Retinal pigment epithelial cell (primary cell): ENCODE data around the gene RGS7BP.

ENCODE experiments used
- DNase-seq: peaks from one replicate; pipeline ENCODE4 v3.0.0-alpha.2; 2010; ENCODE audit warnings: low read depth
- H3K4me3 ChIP-seq: 2 replicates; pipeline ENCODE4 v1.5.1; 2011; ENCODE audit warnings: mild to moderate bottlenecking, low read length, control low read depth, moderate library complexity
- CTCF ChIP-seq: conservative IDR thresholded peaks from 2 replicates; pipeline ENCODE4 v1.5.1; 2011; ENCODE audit warnings: low read depth, low read length, control low read depth, inconsistent platforms

The RGS7BP gene

GRCh38 chr5:64599226-64599625 lies 93.4 kb downstream of the RGS7BP start:
- no peak for TF ChIP-seq CTCF
- no peak overlapping the region for H3K4me3 ChIP-seq
- DNase-seq = no peak

- TF ChIP-seq CTCF = no peak
- H3K4me3 ChIP-seq = no peak overlapping the region
- no peak for DNase-seq
Measured at GRCh38 chr5:64603676-64604075, 97.9 kb downstream of the RGS7BP start.

GRCh38 chr5:64606926-64607325 lies 101.1 kb downstream of the RGS7BP start:
- no peak for TF ChIP-seq CTCF
- DNase-seq = no peak
- H3K4me3 ChIP-seq = no peak overlapping the region

GRCh38 chr5:64612344-64612961 lies 106.6 kb downstream of the RGS7BP start:
- no peak overlapping the region for H3K4me3 ChIP-seq
- DNase-seq = peak; percentile 34
- peak; percentile 84 for TF ChIP-seq CTCF

GRCh38 chr5:64615895-64616294 lies 110.1 kb downstream of the RGS7BP start:
- no peak for DNase-seq
- no peak for TF ChIP-seq CTCF
- no peak overlapping the region for H3K4me3 ChIP-seq

- DNase-seq = no peak
- H3K4me3 ChIP-seq = no peak overlapping the region
- TF ChIP-seq CTCF = no peak
Measured at GRCh38 chr5:64619609-64620008, 113.8 kb downstream of the RGS7BP start.

GRCh38 chr5:64622991-64623390 lies 117.2 kb downstream of the RGS7BP start:
- no peak for TF ChIP-seq CTCF
- no peak for DNase-seq

More at GRCh38 chr5:64622991-64623390, 117.2 kb downstream of the RGS7BP start:
- H3K4me3 ChIP-seq = no peak overlapping the region
